WI38 (cell line): ENCODE measurements around the gene ITGAV.

ENCODE experiments used
- H3K4me3 ChIP-seq: 2 replicates; pipeline ENCODE4 v1.5.1; 2011; ENCODE audit warnings: low read depth, mild to moderate bottlenecking, control low read depth, low read length
- TF ChIP-seq, protein P1 (sequence below): IDR thresholded peaks from 2 replicates; pipeline ENCODE4 v1.5.1; 2012; ENCODE audit warnings: low read depth, mild to moderate bottlenecking, control low read depth, low read length

Gene ITGAV

DNA sequence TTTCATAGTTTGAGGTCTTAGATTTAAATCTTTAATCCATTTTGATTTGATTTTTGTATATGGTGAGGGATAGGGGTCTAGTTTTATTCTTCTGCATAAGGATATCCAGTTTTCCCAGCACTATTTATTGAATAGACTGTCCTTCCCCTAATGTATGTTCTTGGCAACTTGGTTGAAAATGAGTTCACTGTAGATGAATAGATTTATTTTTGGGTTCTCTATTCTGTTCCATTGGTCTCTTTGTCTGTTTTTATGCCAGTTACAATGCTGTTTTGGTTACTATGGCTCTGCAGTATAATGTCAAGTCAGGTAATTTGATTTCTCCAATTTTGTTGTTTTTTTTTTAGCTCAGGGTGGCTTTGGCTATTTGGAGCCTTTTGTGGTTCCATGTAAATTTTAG, 109.9 kb downstream of the ITGAV start:
- no peak overlapping the region for H3K4me3 ChIP-seq
- TF ChIP-seq, protein P1, sequence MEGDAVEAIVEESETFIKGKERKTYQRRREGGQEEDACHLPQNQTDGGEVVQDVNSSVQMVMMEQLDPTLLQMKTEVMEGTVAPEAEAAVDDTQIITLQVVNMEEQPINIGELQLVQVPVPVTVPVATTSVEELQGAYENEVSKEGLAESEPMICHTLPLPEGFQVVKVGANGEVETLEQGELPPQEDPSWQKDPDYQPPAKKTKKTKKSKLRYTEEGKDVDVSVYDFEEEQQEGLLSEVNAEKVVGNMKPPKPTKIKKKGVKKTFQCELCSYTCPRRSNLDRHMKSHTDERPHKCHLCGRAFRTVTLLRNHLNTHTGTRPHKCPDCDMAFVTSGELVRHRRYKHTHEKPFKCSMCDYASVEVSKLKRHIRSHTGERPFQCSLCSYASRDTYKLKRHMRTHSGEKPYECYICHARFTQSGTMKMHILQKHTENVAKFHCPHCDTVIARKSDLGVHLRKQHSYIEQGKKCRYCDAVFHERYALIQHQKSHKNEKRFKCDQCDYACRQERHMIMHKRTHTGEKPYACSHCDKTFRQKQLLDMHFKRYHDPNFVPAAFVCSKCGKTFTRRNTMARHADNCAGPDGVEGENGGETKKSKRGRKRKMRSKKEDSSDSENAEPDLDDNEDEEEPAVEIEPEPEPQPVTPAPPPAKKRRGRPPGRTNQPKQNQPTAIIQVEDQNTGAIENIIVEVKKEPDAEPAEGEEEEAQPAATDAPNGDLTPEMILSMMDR = no peak

DNA sequence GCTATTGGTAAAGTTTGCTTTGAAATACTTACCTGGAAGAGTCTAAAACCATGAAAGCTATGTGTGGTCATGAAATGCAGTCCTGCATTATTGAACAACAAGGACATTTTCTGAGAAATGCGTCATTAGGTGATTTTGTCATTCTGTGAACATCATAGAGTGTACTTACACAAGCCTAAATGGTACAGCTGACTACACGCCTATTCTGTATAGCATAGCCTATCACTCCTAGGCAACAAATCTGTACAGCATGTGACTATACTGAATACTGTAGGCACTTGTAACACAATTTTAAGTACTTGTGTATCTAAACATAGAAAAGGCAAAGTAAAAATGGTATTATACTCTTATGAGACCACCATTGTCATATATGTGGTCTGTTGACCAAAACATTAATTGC, 112.2 kb downstream of the ITGAV start:
- TF ChIP-seq, protein P1 = no peak
- no peak overlapping the region for H3K4me3 ChIP-seq

- TF ChIP-seq, protein P1 = no peak
- no peak overlapping the region for H3K4me3 ChIP-seq
Measured at GRCh38 chr2:186702501-186702900, 112.6 kb downstream of the ITGAV start.

DNA sequence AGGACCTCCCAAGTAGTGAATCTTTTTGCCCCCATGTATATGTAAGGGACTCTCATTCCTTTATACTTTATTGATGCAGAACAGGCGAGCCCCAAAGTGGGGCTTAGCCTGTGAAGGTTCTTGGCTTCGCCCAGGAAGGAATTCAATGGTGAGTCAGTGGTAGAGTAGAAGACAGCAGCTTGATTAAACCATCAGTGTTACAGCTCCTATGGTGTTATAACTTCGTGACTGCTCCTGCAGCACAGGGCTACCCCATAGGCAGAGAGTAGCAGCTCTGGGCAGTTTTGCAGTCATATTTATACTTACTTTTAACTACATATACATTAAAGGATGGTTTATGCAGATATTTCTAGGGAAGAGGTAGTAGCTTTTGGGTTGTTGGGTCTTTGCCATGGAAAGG, 115.0 kb downstream of the ITGAV start:
- TF ChIP-seq, protein P1 = no peak

DNA sequence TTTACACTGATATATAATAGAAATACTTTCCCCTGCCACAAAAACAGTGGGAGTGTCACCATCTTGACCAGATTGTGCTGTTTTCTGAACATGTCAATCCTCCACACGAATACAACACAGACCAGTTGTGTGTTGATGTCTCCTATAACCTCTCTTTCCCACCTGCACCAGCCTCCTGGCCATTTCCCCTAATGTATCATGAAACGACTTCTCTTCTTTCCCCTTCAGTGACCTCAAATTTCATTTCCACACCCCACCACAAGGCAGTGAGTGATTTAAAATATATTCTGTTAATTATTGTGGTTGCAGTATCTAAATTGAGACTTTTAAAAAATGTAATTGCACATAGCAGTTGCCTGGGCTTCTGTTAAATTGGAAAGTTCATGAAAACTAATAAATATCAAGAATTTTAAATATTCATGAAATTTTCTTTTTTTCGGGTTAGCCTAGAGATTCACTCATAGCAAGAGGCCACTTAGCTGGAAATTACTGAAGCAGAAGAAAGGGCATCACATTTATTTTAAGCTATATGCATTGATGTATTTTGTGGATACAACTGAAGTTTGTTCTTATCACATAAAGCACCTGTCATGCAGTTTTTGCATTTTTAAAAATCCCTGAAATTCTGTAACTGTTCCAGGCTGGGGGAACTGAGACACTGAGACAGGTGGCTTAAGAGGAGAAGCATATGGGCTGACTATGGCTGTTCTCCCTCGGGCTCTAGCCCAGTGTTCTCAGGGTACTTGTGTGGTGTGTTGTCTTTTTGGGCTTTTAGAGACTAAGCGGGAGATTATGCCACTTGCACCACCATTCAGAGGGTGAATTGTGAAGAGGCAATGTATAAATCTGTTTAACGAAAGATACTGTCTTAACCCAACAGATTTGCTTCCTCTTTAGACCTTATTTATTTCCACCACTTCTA, 119.9 kb downstream of the ITGAV start:
- H3K4me3 ChIP-seq = no peak overlapping the region
- TF ChIP-seq, protein P1 = no peak

More for the DNA sequence above, 115.0 kb downstream of the ITGAV start:
- no peak overlapping the region for H3K4me3 ChIP-seq

GRCh38 chr2:186713691-186714090, 123.8 kb downstream of the ITGAV start:
- no peak overlapping the region for H3K4me3 ChIP-seq
- TF ChIP-seq, protein P1 = no peak

DNA sequence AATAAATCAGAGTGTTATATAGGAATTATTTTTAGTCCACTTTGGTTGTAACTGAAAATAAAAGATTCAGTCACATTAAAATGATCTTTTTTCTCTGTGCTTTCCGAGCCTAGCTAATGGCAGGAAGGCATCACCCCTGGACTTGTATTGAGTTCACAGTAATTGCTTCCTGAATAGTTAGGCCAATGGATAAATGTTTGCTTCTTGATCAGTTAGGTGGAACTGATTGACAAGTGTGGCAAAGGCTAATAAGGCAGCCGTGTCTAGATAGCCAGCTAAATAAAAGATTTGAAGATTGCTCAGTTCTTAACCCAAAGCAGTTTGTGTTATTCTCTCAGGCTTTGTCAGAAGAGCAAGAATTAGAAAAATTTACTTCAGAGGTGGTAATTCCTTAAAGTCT, 124.8 kb downstream of the ITGAV start:
- TF ChIP-seq, protein P1 = no peak
- H3K4me3 ChIP-seq = no peak overlapping the region
